GM11168 (cell line): Measurements from ENCODE around the gene PRSS36.
"Not testable (repeated sequence)": the region's sequence is repeated elsewhere in the genome, so short reads cannot be mapped to it uniquely, and the experiment has no call there.

ENCODE experiments used
- in situ Hi-C: fragments of 300-500 bp; cut with MboI; formaldehyde crosslinking; loops from one replicate; pipeline ENCODE4 v1.12.0; 2022; ENCODE audit warnings: low sequenced_read_pairs; ENCODE audit not compliant: unreplicated experiment

PRSS36 gene

GRCh38 chr16:31185339-31185738 lies 35.5 kb upstream of the PRSS36 start:
- in situ Hi-C loops: no loop called here

GRCh38 chr16:31184888-31185287 lies 35.0 kb upstream of the PRSS36 start:
- in situ Hi-C loops: no loop called here

DNA sequence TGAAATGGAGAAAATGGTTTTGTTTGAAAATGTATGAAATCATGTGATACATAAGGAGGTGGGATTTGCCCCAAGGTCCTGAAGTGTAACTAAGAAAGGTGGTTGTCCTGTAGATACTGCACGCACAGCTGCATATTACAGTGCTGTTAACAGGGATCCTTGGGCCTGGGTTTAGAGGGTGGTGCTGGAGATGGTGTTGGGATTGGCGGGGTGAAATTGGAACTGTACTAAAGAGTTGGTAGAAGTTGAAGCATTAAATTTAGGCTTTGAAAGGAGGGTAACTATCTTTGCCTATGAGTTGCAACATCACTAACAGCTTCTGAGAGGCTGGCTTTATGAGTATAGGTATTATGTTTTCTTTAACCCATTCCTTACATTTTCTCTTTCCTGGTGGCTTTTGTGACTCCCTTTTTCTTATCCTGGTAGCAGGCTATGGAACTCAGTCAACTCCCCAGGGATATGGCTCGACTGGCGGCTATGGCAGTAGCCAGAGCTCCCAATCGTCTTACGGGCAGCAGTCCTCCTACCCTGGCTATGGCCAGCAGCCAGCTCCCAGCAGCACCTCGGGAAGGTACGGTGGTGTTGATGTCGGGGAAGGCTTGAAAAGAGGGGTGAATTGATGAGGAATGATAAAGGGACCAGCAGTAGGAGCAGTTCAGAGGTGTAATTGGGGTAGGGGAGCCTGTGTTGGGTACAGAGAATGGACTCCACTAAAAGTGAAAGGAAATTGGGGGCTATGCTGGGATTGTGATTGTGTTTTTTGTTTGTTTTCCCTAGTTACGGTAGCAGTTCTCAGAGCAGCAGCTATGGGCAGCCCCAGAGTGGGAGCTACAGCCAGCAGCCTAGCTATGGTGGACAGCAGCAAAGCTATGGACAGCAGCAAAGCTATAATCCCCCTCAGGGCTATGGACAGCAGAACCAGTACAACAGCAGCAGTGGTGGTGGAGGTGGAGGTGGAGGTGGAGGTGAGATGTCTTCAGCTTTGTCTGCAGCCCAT lies 33.9 kb upstream of the PRSS36 start:
- in situ Hi-C loops: no loop called here

DNA sequence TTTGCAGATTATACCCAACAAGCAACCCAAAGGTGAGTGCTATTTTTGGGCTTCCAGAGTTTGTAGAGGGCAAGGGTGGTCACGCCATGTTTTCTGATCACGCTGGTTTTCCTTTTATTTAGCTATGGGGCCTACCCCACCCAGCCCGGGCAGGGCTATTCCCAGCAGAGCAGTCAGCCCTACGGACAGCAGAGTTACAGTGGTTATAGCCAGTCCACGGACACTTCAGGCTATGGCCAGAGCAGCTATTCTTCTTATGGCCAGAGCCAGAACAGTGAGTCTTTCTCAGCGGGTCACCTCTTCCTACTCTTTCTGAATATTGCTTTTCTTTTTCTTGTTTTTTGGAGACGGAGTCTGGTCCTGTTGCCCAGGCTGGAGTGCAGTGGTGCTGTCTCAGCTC lies 32.5 kb upstream of the PRSS36 start:
- in situ Hi-C loops: no loop called here

DNA sequence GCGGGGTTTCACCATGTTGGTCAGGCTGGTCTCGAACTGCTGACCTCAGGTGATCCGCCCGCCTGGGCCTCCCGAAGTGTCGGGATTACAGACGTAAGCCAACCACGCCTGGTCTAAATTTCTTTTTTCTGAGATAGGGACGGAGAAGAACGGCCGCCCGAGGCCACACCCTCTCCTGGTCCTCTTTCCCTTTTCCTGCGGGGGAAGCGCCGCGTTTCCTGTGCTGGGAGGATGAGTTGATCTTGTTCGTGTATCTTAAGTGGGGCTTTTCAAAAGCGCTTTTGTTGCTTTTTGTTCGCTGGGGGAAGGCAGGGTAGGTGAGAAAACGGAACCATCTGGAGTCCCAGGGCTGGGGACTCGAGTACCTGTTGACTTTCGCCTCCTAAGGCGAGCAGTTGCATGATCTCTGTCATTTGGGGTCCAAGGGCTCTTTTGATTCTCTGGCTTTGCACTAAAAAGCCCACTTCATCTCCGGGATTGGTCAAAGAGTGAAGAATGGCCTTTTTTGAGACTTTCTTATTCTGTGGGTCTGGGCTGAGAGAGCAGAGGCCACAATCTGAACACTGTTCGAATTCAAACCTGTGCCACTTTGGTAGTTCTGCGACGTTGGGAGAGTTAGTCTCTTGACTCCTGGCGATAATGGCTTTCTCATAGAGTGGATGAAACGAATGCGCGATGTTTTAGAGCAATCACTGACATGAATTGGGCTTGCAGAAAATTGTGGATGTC lies 31.4 kb upstream of the PRSS36 start:
- in situ Hi-C loops: no loop called here

GRCh38 chr16:31179747-31180459 lies 30.0 kb upstream of the PRSS36 start, which contains the start of gene FUS:
TSS of gene FUS (plus strand) at chr16:31180139. CDS start at chr16:31180215, 76 bp downstream.
- in situ Hi-C loops: no loop called here

DNA sequence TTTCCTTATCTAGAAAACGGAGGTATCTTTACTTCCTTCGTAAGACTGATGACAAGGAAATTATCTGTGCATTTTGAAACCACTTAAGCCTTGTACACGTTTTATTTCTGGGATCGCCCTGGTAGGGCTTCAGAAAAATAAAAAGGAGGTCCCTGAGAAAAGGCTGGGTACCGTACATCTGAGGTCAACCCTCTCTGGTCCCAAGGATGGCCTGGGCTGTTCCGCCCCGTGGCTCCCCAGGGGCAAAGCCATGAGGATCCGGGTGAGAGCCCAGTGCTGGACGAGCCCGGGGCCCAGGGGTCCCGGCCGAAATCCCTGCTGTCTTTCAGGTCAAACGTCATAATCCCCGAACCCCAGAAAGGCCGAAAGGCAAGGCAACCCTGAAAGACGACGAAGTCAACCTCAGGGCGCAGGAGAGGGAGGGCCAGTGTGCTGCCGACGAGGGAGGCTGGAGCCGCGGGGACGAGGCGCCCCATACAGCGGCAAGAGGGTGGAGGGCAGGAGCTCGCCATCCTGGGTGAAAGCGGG lies 29.4 kb upstream of the PRSS36 start:
- in situ Hi-C loops: no loop called here

DNA sequence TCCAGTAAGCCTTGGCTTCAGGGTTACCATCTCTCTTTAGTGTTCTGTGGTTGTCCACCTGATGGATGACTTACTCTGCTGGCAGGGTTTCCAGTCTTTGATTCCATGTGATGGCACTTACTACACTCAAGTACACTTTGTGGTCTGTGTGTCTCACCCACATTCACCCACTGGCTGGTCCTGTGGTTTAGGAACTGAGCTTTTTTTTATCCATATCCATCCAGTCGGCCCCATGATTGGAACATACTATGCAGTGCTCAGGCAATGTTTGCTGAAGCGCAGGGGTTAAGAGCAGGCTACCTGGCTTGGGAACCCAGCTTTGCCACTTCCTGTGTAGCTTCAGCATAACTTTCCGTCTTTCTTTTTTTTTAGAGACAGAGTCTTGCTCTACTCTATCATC lies 27.3 kb upstream of the PRSS36 start:
- in situ Hi-C loops: no loop called here

DNA sequence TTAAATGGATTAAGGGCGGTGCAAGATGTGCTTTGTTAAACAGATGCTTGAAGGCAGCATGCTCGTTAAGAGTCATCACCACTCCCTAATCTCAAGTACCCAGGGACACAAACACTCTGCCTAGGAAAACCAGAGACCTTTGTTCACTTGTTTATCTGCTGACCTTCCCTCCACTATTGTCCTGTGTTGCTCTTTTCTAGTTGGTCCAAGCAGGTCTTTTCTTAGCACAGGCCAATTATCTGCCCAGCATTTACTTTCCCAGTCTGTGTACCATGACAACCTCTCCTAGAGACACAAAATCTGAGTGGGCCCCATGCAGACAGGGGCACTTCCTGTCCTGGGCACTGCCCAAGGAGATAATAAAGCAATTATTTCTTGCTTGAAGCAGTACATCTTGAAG lies 20.2 kb upstream of the PRSS36 start:
- in situ Hi-C loops: not testable (repeated sequence)

DNA sequence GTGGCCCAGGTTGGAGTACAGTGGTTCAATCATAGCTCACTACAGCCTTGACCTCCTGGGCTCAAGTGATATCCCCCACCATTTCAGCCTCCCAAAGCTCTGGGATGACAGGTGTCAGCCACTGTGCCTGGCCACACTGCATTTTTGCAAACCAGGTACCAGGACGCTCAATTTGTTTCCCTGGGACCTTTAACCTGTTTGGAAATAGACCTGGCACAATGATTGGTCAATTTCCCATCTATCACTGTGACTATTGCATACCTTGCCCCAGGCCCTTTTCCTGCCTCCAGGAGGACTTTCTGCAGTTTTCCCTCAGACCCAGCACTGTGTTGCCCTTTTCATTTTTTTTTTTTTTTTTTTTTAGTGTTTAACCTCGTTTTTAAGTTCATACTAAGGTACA lies 19.0 kb upstream of the PRSS36 start:
- in situ Hi-C loops: no loop called here

GRCh38 chr16:31167315-31167714 lies 17.4 kb upstream of the PRSS36 start:
- in situ Hi-C loops: no loop called here

GRCh38 chr16:31157136-31157535 lies 7.3 kb upstream of the PRSS36 start:
- in situ Hi-C loops: no loop called here

- in situ Hi-C loops: not testable (repeated sequence)
Observed at GRCh38 chr16:31150976-31151375, 1.1 kb upstream of the PRSS36 start.

DNA sequence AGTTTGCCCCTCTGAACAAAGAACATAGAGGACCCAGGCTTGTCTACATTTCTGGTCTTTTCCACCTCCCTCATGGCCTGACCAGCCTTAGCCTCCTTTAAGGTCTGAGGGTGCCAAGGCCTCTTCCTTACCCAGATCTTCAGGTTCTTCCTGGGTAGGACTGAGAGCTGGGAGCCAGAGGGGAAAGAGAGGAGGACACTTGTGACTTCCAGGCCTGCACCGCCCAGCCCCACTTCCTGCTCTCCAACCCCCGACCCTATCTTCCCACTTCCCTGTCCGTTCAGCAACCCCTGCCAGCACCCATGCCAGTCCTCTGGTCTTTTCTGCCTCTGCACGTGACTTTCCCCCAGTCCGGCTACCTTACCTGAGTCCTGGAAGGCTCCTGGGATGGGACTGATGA lies 534 bp downstream of the PRSS36 start:
- in situ Hi-C loops: no loop called here

DNA sequence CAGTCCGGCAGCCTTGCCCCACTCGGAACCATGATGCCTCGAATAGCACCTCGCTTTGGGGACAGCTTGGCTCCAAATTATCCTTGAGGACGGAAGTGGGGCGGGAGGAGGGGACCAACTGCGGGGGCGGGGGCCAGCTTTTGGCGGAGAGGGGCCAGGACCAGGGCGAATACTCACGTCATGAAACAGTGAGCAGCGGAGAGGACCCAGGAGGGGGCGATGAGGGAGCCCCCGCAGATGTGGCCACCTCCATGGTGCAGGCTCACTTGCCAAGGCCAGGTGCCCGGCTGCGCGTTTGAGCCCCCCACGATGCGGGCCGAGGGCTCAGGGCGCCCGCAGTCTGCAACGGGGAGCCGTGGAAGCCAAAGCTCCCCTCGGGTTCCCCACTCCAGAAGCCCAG lies 970 bp downstream of the PRSS36 start:
- in situ Hi-C loops: no loop called here

DNA sequence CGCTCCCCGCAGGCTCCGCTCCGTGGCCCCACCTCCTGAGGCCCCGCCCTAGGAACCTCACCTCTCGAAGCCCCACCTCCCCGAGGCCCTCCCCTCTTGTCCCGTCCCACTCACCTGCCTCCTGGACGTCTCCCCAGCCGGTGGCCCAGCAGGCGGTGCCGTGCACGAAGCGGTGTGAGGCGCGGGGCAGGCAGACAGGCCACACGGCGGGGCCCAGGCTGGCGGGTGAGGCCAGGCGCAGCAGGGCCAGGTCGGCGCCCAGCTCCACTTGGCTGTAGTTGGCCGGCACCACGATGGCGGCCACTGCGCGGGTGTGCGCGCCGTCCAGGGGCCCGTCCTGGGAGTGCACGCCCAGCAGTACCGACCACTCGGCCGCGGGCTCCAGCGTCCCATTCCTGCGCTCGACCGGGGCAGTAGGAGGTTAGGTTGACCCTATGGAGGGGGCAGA lies 1.6 kb downstream of the PRSS36 start:
- in situ Hi-C loops: no loop called here

- in situ Hi-C loops: no loop called here
Observed at GRCh38 chr16:31147574-31147973, 2.3 kb downstream of the PRSS36 start.

GRCh38 chr16:31145398-31145990 lies 4.4 kb downstream of the PRSS36 start:
- in situ Hi-C loops: no loop called here

GRCh38 chr16:31144418-31144817 lies 5.4 kb downstream of the PRSS36 start:
- in situ Hi-C loops: not testable (repeated sequence)

DNA sequence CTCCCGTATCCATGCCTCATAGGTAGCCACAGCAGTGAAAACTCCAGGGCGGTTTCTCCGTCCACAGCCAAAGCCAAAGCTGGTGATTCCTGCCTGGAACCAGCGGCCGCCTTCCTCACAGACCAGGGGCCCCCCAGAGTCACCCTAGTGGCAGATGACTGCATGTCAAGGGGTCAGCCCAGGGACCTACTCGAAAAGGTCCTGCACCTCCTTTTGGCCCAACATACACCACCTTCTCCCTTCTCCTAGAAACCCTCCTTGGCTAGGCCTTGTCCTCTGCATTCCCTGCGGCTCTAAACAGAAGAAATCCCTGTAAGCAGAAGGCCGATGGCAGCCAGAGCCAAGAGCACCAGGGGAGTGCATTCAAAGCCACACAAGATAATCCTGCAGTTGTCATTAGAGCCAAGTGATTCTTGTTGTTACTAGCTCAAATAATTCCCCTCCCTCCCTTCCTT lies 6.1 kb downstream of the PRSS36 start:
- in situ Hi-C loops: no loop called here
